Keratinocyte (primary cell): ENCODE measurements around the gene BSG.

ENCODE experiments used
- EZH2 ChIP-seq: IDR thresholded peaks from one replicate; pipeline ENCODE4 v1.6.1; 2012; ENCODE audit warnings: inconsistent platforms, mild to moderate bottlenecking, low read length, moderate library complexity
- TF ChIP-seq, protein P1 (sequence below), 3 experiments: IDR thresholded peaks in 1 of 3; conservative IDR thresholded peaks in 1 of 3; optimal IDR thresholded peaks in 1 of 3; 2 replicates in 2 of 3; 3 replicates in 1 of 3; pipeline versions ENCODE3 to v1.5.1; 2011; ENCODE audit warnings: low read length in 3 of 3, mild to moderate bottlenecking in 3 of 3, moderate library complexity in 2 of 3, control low read depth in 1 of 3, inconsistent platforms in 1 of 3; ENCODE audit not compliant: insufficient read depth in 2 of 3; ENCODE audit errors: extremely low read depth in 1 of 3

DNA sequence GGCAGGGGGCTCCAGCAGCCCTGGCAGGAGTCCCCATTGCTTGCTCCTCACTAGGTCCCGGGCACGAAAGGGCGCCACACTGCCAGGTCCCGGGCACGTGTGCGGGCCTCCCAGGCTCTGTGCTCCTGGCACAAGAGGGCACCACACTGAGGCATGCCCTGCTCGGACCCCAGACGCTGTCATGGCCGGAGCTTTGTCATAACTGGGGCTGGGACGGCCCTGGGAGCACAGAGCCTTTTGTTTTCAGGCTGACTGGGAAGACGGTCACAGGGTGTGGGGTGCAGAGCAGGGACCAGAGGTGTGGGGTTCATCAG lies 7.4 kb downstream of the BSG start:
- TF ChIP-seq, protein P1, sequence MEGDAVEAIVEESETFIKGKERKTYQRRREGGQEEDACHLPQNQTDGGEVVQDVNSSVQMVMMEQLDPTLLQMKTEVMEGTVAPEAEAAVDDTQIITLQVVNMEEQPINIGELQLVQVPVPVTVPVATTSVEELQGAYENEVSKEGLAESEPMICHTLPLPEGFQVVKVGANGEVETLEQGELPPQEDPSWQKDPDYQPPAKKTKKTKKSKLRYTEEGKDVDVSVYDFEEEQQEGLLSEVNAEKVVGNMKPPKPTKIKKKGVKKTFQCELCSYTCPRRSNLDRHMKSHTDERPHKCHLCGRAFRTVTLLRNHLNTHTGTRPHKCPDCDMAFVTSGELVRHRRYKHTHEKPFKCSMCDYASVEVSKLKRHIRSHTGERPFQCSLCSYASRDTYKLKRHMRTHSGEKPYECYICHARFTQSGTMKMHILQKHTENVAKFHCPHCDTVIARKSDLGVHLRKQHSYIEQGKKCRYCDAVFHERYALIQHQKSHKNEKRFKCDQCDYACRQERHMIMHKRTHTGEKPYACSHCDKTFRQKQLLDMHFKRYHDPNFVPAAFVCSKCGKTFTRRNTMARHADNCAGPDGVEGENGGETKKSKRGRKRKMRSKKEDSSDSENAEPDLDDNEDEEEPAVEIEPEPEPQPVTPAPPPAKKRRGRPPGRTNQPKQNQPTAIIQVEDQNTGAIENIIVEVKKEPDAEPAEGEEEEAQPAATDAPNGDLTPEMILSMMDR (optimal IDR thresholded peaks at IDR 0.05 in 1 of 3, IDR thresholded peaks at IDR 0.05 in 1 of 3, conservative IDR thresholded peaks at IDR 0.05 in 1 of 3; ENCODE audit: extremely low read depth in 1 of 3, insufficient read depth in 2 of 3, low read length in 3 of 3) = no peak
- no peak for TF ChIP-seq EZH2
